OCI-LY1 (cell line): ENCODE measurements around the gene TMEM92.

ENCODE experiments used
- H2AFZ ChIP-seq: fragments of 200-600 bp; sonication (generic), shearing (Covaris generic); 2 replicates; pipeline ENCODE4 v1.6.0; 2014; ENCODE audit warnings: antibody characterized with exemption, mild to moderate bottlenecking, low read length
- H3F3A ChIP-seq: fragments of 200-600 bp; sonication (generic), shearing (Covaris generic); 2 replicates; pipeline ENCODE4 v1.6.0; 2014; ENCODE audit warnings: mild to moderate bottlenecking, antibody characterized with exemption, low read length, moderate library complexity; ENCODE audit not compliant: insufficient read depth
- H3K27ac ChIP-seq: fragments of 200-600 bp; sonication (generic); 2 replicates; pipeline ENCODE4 v1.5.1; 2014; ENCODE audit warnings: low read length, mixed run types, mild to moderate bottlenecking, low read depth; ENCODE audit not compliant: poor library complexity, severe bottlenecking
- H3K27me3 ChIP-seq: fragments of 200-600 bp; sonication (generic); 2 replicates; pipeline ENCODE4 v1.6.0; 2014; ENCODE audit warnings: antibody characterized with exemption, mild to moderate bottlenecking, low read length, moderate library complexity; ENCODE audit not compliant: insufficient read depth
- H3K36me3 ChIP-seq: fragments of 200-600 bp; sonication (generic); 2 replicates; pipeline ENCODE4 v1.6.1; 2014; ENCODE audit warnings: mild to moderate bottlenecking, antibody characterized with exemption, low read length, moderate library complexity, mixed read lengths; ENCODE audit not compliant: insufficient read depth
- H3K4me1 ChIP-seq: fragments of 200-600 bp; sonication (generic); 2 replicates; pipeline ENCODE4 v1.5.1; 2014; ENCODE audit warnings: mild to moderate bottlenecking, low read length, moderate library complexity; ENCODE audit not compliant: insufficient read depth, severe bottlenecking
- H3K4me2 ChIP-seq: fragments of 200-600 bp; sonication (generic), shearing (Covaris generic); 2 replicates; pipeline ENCODE4 v1.6.1; 2014; ENCODE audit warnings: low read length
- H3K4me3 ChIP-seq: fragments of 200-600 bp; sonication (generic); 2 replicates; pipeline ENCODE4 v1.5.1; 2014; ENCODE audit warnings: low read length, low read depth, mild to moderate bottlenecking, mixed read lengths; ENCODE audit not compliant: poor library complexity, severe bottlenecking
- H3K79me2 ChIP-seq: fragments of 200-600 bp; shearing (Covaris generic); 2 replicates; pipeline ENCODE4 v1.6.1; 2016; ENCODE audit warnings: mixed run types, low read length, mixed read lengths; ENCODE audit not compliant: insufficient read depth
- H3K9ac ChIP-seq: fragments of 200-600 bp; sonication (generic), shearing (Covaris generic); 2 replicates; pipeline ENCODE4 v1.6.1; 2014; ENCODE audit warnings: mild to moderate bottlenecking, low read length, mixed read lengths
- H3K9me2 ChIP-seq: fragments of 200-600 bp; sonication (generic), shearing (Covaris generic); 2 replicates; pipeline ENCODE4 v1.6.1; 2014; ENCODE audit warnings: low read depth, mild to moderate bottlenecking, low read length, mixed read lengths
- H3K9me3 ChIP-seq: fragments of 200-600 bp; shearing (Covaris generic); 2 replicates; pipeline ENCODE4 v1.6.1; 2014; ENCODE audit warnings: low read length, mixed read lengths
- H4K20me1 ChIP-seq: fragments of 200-600 bp; sonication (generic), shearing (Covaris generic); 2 replicates; pipeline ENCODE4 v1.6.0; 2016; ENCODE audit warnings: mild to moderate bottlenecking, low read length; ENCODE audit not compliant: insufficient read depth
- EZH2 ChIP-seq: fragments of 200-600 bp; sonication (generic), shearing (Covaris generic); IDR thresholded peaks from 2 replicates; pipeline ENCODE4 v1.8.0; 2017; ENCODE audit warnings: borderline replicate concordance, mixed run types, mild to moderate bottlenecking, antibody characterized with exemption, low read length, moderate library complexity, mixed read lengths
- TF ChIP-seq, protein P1 (sequence below): fragments of 200-600 bp; sonication (generic), shearing (Covaris generic); IDR thresholded peaks from 2 replicates; pipeline ENCODE4 v1.5.1; 2017; ENCODE audit warnings: mild to moderate bottlenecking, antibody characterized with exemption, low read length, moderate library complexity, mixed read lengths

Gene TMEM92

DNA sequence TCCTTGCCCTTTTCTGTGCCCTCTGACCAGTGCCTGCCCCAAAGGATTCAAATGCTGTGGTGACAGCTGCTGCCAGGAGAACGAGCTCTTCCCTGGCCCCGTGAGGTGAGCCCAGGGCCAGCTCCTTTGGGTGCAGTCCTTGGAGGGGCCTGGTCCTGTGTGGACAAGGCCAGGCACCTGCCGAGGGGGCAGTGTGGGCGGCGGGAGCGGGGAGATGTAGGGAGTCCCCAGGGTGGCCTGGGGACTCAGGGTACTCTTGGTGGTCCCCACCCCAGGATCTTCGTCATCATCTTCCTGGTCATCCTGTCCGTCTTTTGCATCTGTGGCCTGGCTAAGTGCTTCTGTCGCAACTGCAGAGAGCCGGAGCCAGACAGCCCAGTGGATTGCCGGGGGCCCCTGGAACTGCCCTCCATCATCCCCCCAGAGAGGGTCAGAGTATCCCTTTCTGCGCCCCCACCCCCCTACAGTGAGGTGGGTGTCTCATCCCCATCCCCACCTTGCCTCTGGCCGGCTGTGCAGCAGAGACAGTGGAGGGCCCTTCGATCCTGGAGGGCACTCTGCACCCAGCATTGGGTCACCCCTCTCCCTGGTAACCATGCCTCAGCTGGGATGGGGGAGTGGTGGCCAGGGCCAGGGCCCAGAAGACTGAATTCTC lies 4.4 kb downstream of the TMEM92 start:
- no peaks in the 10 kb centered on the region for H3K9me3 ChIP-seq
- H3K4me2 ChIP-seq, result no peak overlapping the region
- H2AFZ ChIP-seq, result no peak overlapping the region
- H3K9me2 ChIP-seq, result no peaks in the 10 kb centered on the region
- TF ChIP-seq, protein P1, sequence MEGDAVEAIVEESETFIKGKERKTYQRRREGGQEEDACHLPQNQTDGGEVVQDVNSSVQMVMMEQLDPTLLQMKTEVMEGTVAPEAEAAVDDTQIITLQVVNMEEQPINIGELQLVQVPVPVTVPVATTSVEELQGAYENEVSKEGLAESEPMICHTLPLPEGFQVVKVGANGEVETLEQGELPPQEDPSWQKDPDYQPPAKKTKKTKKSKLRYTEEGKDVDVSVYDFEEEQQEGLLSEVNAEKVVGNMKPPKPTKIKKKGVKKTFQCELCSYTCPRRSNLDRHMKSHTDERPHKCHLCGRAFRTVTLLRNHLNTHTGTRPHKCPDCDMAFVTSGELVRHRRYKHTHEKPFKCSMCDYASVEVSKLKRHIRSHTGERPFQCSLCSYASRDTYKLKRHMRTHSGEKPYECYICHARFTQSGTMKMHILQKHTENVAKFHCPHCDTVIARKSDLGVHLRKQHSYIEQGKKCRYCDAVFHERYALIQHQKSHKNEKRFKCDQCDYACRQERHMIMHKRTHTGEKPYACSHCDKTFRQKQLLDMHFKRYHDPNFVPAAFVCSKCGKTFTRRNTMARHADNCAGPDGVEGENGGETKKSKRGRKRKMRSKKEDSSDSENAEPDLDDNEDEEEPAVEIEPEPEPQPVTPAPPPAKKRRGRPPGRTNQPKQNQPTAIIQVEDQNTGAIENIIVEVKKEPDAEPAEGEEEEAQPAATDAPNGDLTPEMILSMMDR, result no peak
- TF ChIP-seq EZH2, result no peak
- no peak overlapping the region for H3K4me3 ChIP-seq
- no peaks in the 10 kb centered on the region for H3F3A ChIP-seq
- no peaks in the 10 kb centered on the region for H3K36me3 ChIP-seq
- H3K9ac ChIP-seq, result no peak overlapping the region
- H3K4me1 ChIP-seq, result no peaks in the 10 kb centered on the region
- H3K79me2 ChIP-seq, result no peaks in the 10 kb centered on the region
- H3K27me3 ChIP-seq, result 0 out of 2 replicates have a peak, but pooled peaks cover 5% of the 10 kb centered on the region
- H3K27ac ChIP-seq, result no peak overlapping the region
- no peaks in the 10 kb centered on the region for H4K20me1 ChIP-seq

DNA sequence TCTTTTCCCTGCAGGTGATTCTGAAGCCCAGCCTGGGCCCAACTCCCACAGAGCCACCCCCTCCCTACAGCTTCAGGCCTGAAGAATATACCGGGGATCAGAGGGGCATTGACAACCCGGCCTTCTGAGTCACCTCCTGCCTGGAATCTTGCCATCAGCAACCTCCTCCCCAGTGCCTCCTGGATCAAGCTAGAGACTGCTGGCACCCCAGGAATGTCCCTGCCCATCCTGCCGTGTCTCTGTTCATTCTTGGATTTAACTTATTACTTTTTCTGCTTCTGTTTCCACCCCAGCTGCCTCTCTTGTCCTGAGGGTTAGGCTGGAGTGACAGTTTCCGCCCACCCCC lies 4.9 kb downstream of the TMEM92 start:
- Histone ChIP-seq H3K4me1 (no peaks in the 10 kb centered on the region), H2AFZ (no peak overlapping the region), H3F3A (no peaks in the 10 kb centered on the region), H3K36me3 (no peaks in the 10 kb centered on the region), H3K79me2 (no peaks in the 10 kb centered on the region), H3K4me3 (no peak overlapping the region), H3K27me3 (0 out of 2 replicates have a peak, but pooled peaks cover 9% of the 10 kb centered on the region), H3K9me2 (no peaks in the 10 kb centered on the region), H3K9ac (no peak overlapping the region), H3K27ac (no peak overlapping the region), H3K4me2 (no peak overlapping the region), H4K20me1 (no peaks in the 10 kb centered on the region), H3K9me3 (no peaks in the 10 kb centered on the region)
- TF ChIP-seq EZH2, result no peak
- TF ChIP-seq, protein P1, result no peak

DNA sequence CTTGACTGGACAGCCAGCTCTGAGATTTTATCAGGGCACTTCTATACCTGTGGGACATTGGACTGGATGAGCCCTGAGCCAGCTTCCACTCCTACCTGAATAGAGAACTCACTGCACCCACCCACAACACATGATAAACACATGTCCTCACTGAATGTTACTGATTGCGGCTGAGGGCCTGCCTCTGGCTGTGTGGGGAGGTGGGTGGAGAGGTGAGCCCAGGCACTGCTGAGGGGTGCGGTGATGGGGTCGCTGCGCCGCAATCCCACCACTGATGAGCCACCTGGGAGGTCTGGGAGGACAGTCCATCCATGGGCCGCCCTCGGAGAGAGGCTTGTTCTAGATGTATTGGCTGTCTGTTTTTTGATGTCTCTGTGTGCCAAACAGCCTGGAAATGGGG lies 5.4 kb downstream of the TMEM92 start:
- H3K27ac ChIP-seq, result no peak overlapping the region
- H3K4me1 ChIP-seq, result no peaks in the 10 kb centered on the region

More for the DNA sequence above, 5.4 kb downstream of the TMEM92 start:
- Histone ChIP-seq H3K4me2 (no peak overlapping the region), H3K9me2 (no peaks in the 10 kb centered on the region), H2AFZ (no peak overlapping the region), H3K9me3 (no peaks in the 10 kb centered on the region), H3F3A (no peaks in the 10 kb centered on the region), H4K20me1 (no peaks in the 10 kb centered on the region), H3K27me3 (0 out of 2 replicates have a peak, but pooled peaks cover 10% of the 10 kb centered on the region), H3K9ac (no peak overlapping the region), H3K36me3 (no peaks in the 10 kb centered on the region), H3K79me2 (no peaks in the 10 kb centered on the region), H3K4me3 (no peak overlapping the region)
- TF ChIP-seq, protein P1, result no peak
- TF ChIP-seq EZH2, result no peak
